GM12892 (cell line): ENCODE results near the gene ANXA11.

Experiments
- POLR2A ChIP-seq: IDR thresholded peaks from 2 replicates; pipeline ENCODE4 v1.6.1; 2011; ENCODE audit warnings: low read depth, low read length, control low read depth
- POLR2AphosphoS5 ChIP-seq: IDR thresholded peaks from 2 replicates; pipeline ENCODE4 v1.6.1; 2011; ENCODE audit warnings: low read depth, low read length, control low read depth
- TAF1 ChIP-seq: IDR thresholded peaks from 2 replicates; pipeline ENCODE4 v1.6.1; 2011; ENCODE audit warnings: low read depth, mild to moderate bottlenecking, control low read depth, low read length, borderline replicate concordance

GRCh38 chr10:80122110-80122710 is 83.1 kb downstream of the ANXA11 start:
- TF ChIP-seq POLR2A (no peak), TAF1 (no peak), POLR2AphosphoS5 (no peak)
